Caco-2 (cell line): ENCODE data around the gene GFAP. TPM values are rescaled to one million over a fixed set of nuclear protein-coding genes. Genes with fewer than 3 reads are reported as not detected.

Experiments
- Bru-seq: library from RNA; stranded (reverse); fragments of 400-500 nt; gene quantifications from one replicate; lab custom pipeline; 2021; lab: Mats Ljungman, UMichigan
- BruChase-seq, 2 experiments: library from RNA; stranded (reverse); fragments of 400-500 nt; gene quantifications; one replicate each; lab custom pipeline; 2021; lab: Mats Ljungman, UMichigan
- BruUV-seq: library from RNA; stranded (reverse); fragments of 400-500 nt; replicated peaks from 2 replicates; lab custom pipeline; 2021; lab: Mats Ljungman, UMichigan
- CTCF ChIA-PET: fragments of 300-600 bp; sonication (Branson Sonifier 250); formaldehyde crosslinking; loops from one replicate; lab custom pipeline; 2022; ENCODE audit warnings: antibody characterized with exemption; lab: Charles Lee
- POLR2A ChIA-PET: fragments of 300-600 bp; sonication (Branson Sonifier 250); formaldehyde crosslinking; loops from one replicate; lab custom pipeline; 2022; ENCODE audit warnings: antibody characterized with exemption; lab: Charles Lee
- DNase-seq, 2 experiments: peaks; one replicate each; pipeline versions ENCODE4 v3.0.0 to v3.0.0-alpha.2; 2020 to 2022
- H3K27me3 ChIP-seq: replicated peaks from 2 replicates; pipeline ENCODE4 v1.6.0; 2011; ENCODE audit warnings: low read length; ENCODE audit not compliant: control insufficient read depth, insufficient read depth
- H3K36me3 ChIP-seq: 2 replicates; pipeline ENCODE4 v1.5.1; 2011; ENCODE audit warnings: low read length; ENCODE audit not compliant: control insufficient read depth, insufficient read depth
- H3K4me1 ChIP-seq: fragments of 250-450 bp; sonication (Bioruptor Pico); 2 replicates; pipeline ENCODE4 v1.5.1; 2020; ENCODE audit warnings: mild to moderate bottlenecking
- H3K4me3 ChIP-seq: 2 replicates; pipeline ENCODE4 v1.5.1; 2011; ENCODE audit warnings: low read depth, mild to moderate bottlenecking, control low read depth, low read length
- H3K9me3 ChIP-seq: fragments of 250-450 bp; sonication (Bioruptor Pico); 2 replicates; pipeline ENCODE4 v1.5.1; 2020; ENCODE audit warnings: mild to moderate bottlenecking, moderate library complexity
- H3K27ac Mint-ChIP-seq: one replicate; pipeline ENCODE4 v1.8.0; 2022; ENCODE audit warnings: mixed read lengths; ENCODE audit not compliant: unreplicated experiment
- H3K27me3 Mint-ChIP-seq: one replicate; pipeline ENCODE4 v1.8.0; 2022; ENCODE audit warnings: mixed read lengths; ENCODE audit not compliant: insufficient read depth, unreplicated experiment
- H3K36me3 Mint-ChIP-seq: one replicate; pipeline ENCODE4 v1.8.0; 2022; ENCODE audit warnings: mild to moderate bottlenecking, mixed read lengths; ENCODE audit not compliant: insufficient read depth, unreplicated experiment
- H3K4me1 Mint-ChIP-seq: one replicate; pipeline ENCODE4 v1.8.0; 2022; ENCODE audit warnings: low read depth, mixed read lengths; ENCODE audit not compliant: unreplicated experiment
- H3K4me3 Mint-ChIP-seq: one replicate; pipeline ENCODE4 v1.8.0; 2022; ENCODE audit warnings: mild to moderate bottlenecking, moderate library complexity, mixed read lengths; ENCODE audit not compliant: unreplicated experiment
- H3K9me3 Mint-ChIP-seq: one replicate; pipeline ENCODE4 v1.8.0; 2022; ENCODE audit warnings: mixed read lengths; ENCODE audit not compliant: unreplicated experiment
- intact Hi-C: fragments of 100-400 bp; cut with micrococcal nuclease; formaldehyde crosslinking; loops from one replicate; pipeline ENCODE4 v1.10.0; 2022; ENCODE audit not compliant: unreplicated experiment
- long read RNA-seq: library from polyadenylated mRNA; stranded (forward); transcript quantifications from one replicate; pipeline ENCODE4 v2.0.0, GENCODE V29; 2022
- total RNA-seq: library from RNA; stranded (reverse); gene quantifications from 2 replicates; pipeline ENCODE4 v1.2.3, GENCODE V29; 2022
- TF ChIP-seq, protein P1 (sequence below), 2 experiments: fragments of 200-600 bp in 1 of 2; IDR thresholded peaks; 1 replicate in 1 of 2; 2 replicates in 1 of 2; pipeline versions ENCODE4 v1.5.1 to v1.8.0; 2011 to 2022; ENCODE audit warnings: antibody characterized with exemption in 1 of 2, control low read depth in 1 of 2, inconsistent platforms in 1 of 2, low read depth in 1 of 2, low read length in 1 of 2, mild to moderate bottlenecking in 1 of 2, moderate library complexity in 1 of 2; ENCODE audit not compliant: insufficient read depth in 1 of 2, severe bottlenecking in 1 of 2, unreplicated experiment in 1 of 2

The GFAP gene
- total RNA-seq (not detected in 2 replicates), Bru-seq, nascent RNA (not detected), BruChase-seq, experiment 1, labeled RNA remaining after a 2-hour chase (percentile 6 among the genes with signal in this experiment), BruChase-seq, experiment 2, labeled RNA remaining after a 6-hour chase (not detected)
- long read RNA-seq, result 0 reads

DNA sequence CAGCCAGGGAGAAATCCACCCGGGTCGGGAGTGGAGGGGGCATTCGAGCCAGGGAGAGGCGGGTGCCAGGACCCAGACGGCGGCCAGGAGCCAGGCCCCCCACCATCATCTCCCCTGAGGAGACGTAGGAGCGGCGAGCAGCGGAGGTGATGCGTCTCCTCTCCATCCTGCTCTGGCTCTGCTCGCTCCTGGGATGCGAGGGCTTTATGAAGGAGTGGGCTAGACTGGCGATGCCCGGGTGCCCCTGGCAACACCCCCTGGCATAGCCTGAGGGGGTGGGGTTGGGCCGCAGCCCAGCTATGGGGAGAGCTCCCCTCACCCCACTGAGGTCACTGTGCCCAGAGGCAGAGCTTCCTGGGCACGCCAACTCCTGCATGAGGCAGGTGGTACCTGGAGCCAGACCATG is at the start of gene GFAP:
GFAP (minus strand) TSS at position 180 of the 406 bp plus-strand sequence; CDS start at position 166, 14 bp downstream.
- ChIA-PET CTCF (no interaction called here), POLR2A (interaction anchor here (0.7 kb wide), 1 partner anchor 76 kb away, joined by 4 read pairs; no protein-coding TSS in a partner anchor)
- Mint-ChIP-seq H3K36me3 (no peaks in the 10 kb centered on the region), H3K27me3 (peaks cover 9% of the 10 kb centered on the region), H3K4me1 (peaks cover 7% of the 10 kb centered on the region), H3K4me3 (no peak within 1 kb of the TSS), H3K27ac (no peak within 1 kb of the TSS), H3K9me3 (no peaks in the 10 kb centered on the region)
- BruUV-seq, result no TSS peak
- intact Hi-C loops, result no loop called here
- TF ChIP-seq, protein P1, sequence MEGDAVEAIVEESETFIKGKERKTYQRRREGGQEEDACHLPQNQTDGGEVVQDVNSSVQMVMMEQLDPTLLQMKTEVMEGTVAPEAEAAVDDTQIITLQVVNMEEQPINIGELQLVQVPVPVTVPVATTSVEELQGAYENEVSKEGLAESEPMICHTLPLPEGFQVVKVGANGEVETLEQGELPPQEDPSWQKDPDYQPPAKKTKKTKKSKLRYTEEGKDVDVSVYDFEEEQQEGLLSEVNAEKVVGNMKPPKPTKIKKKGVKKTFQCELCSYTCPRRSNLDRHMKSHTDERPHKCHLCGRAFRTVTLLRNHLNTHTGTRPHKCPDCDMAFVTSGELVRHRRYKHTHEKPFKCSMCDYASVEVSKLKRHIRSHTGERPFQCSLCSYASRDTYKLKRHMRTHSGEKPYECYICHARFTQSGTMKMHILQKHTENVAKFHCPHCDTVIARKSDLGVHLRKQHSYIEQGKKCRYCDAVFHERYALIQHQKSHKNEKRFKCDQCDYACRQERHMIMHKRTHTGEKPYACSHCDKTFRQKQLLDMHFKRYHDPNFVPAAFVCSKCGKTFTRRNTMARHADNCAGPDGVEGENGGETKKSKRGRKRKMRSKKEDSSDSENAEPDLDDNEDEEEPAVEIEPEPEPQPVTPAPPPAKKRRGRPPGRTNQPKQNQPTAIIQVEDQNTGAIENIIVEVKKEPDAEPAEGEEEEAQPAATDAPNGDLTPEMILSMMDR (IDR thresholded peaks at IDR 0.05; ENCODE audit: insufficient read depth in 1 of 2, low read depth in 1 of 2, low read length in 1 of 2, severe bottlenecking in 1 of 2, unreplicated experiment in 1 of 2), result no peak
- H3K9me3 ChIP-seq, result no peaks in the 10 kb centered on the region
- no peaks in the 10 kb centered on the region for H3K27me3 ChIP-seq
- peaks cover 6% of the 10 kb centered on the region; the same call in 1 of the 2 replicates for H3K4me1 ChIP-seq
- no peak for DNase-seq
- H3K36me3 ChIP-seq, result no peaks in the 10 kb centered on the region
- no peak within 1 kb of the TSS for H3K4me3 ChIP-seq

DNA sequence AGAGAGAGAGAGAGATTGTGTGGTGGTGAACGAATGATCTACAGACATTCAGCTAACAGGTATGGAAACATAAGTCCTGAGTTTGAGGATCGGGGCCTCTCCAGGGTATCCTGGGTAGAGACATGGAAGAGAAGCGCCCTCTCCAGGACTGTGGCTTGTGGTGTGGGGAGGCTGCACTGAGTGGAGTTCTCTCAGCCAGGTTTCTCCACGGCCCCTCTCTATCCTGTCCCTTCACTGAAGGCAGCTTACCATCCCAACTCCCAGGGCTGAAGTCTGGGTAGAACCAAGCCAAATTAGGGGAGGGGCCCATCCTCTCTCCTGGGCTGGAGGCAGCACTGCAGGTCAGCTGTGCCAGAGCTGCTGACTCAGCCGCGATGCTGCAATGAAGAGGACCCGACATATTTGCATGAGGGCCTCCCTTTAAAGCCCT is 46.6 kb upstream of the GFAP start:
- no TSS peak for BruUV-seq
- intact Hi-C loops, result no loop called here
- ChIA-PET CTCF (interaction anchor here (1.2 to 1.4 kb wide), 3 partner anchors 9 to 42 kb away, joined by 4 to 6 read pairs (median 4); no protein-coding TSS in a partner anchor), POLR2A (no interaction called here)
- Histone ChIP-seq H3K36me3 (no peaks in the 10 kb centered on the region), H3K4me3 (no peak overlapping the region), H3K9me3 (no peaks in the 10 kb centered on the region), H3K4me1 (peaks cover 6% of the 10 kb centered on the region), H3K27me3 (peaks cover 1% of the 10 kb centered on the region; the same call in 1 of the 2 replicates)
- no peaks in the 10 kb centered on the region for H3K4me1 Mint-ChIP-seq
- H3K27ac Mint-ChIP-seq, result no peak overlapping the region
- peak in 1 of 2 experiments; percentile 30 for DNase-seq
- peaks cover 4% of the 10 kb centered on the region for H3K27me3 Mint-ChIP-seq
- TF ChIP-seq, protein P1 (IDR thresholded peaks at IDR 0.05; ENCODE audit: insufficient read depth in 1 of 2, low read depth in 1 of 2, low read length in 1 of 2, severe bottlenecking in 1 of 2, unreplicated experiment in 1 of 2), result peak in 1 of 2 experiments; percentile 23
- no peak overlapping the region for H3K4me3 Mint-ChIP-seq
- no peaks in the 10 kb centered on the region for H3K36me3 Mint-ChIP-seq
- H3K9me3 Mint-ChIP-seq, result no peaks in the 10 kb centered on the region

DNA sequence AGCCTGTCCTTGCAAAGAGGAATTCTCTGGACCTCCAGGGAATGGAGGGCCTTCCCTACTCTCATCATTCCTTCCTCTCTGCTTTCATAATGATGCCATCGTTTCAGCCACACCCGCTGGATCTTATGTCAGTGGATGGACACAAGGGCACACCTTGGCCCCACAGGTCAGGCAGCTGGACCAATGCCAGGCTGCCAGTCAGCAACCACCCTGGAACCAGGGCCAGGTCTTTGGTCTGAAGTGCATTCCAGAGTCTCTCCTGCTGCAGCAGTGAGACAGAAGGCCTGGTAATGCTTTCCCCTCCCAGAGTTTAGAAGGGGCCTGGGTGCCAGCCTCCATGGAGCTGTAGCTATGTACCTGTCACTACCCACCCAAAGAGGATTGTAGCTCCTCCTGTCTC is 45.4 kb upstream of the GFAP start:
- intact Hi-C loops, result no loop called here
- H3K36me3 ChIP-seq, result no peaks in the 10 kb centered on the region
- H3K4me1 ChIP-seq, result peaks cover 7% of the 10 kb centered on the region
- H3K9me3 Mint-ChIP-seq, result no peaks in the 10 kb centered on the region
- ChIA-PET CTCF (no interaction called here), POLR2A (no interaction called here)
- no peak overlapping the region for H3K4me3 Mint-ChIP-seq
- H3K9me3 ChIP-seq, result no peaks in the 10 kb centered on the region
- peaks cover under 1% of the 10 kb centered on the region for H3K27me3 Mint-ChIP-seq
- TF ChIP-seq, protein P1 (IDR thresholded peaks at IDR 0.05; ENCODE audit: insufficient read depth in 1 of 2, low read depth in 1 of 2, low read length in 1 of 2, severe bottlenecking in 1 of 2, unreplicated experiment in 1 of 2), result no peak
- H3K4me1 Mint-ChIP-seq, result no peaks in the 10 kb centered on the region
- no peak overlapping the region for H3K4me3 ChIP-seq
- BruUV-seq, result no TSS peak
- DNase-seq, result no peak
- H3K27me3 ChIP-seq, result no peaks in the 10 kb centered on the region
- no peaks in the 10 kb centered on the region for H3K36me3 Mint-ChIP-seq
- H3K27ac Mint-ChIP-seq, result no peak overlapping the region
